OCI-LY1 (cell line): Measurements from ENCODE around the gene CHST8.

Experiments
- CTCF ChIP-seq: fragments of 200-600 bp; sonication (generic), shearing (Covaris generic); IDR thresholded peaks from 2 replicates; pipeline ENCODE4 v1.5.1; 2017; ENCODE audit warnings: mild to moderate bottlenecking, antibody characterized with exemption, low read length, moderate library complexity, mixed read lengths
- EZH2 ChIP-seq: fragments of 200-600 bp; sonication (generic), shearing (Covaris generic); IDR thresholded peaks from 2 replicates; pipeline ENCODE4 v1.8.0; 2017; ENCODE audit warnings: borderline replicate concordance, mixed run types, mild to moderate bottlenecking, antibody characterized with exemption, low read length, moderate library complexity, mixed read lengths

- TF ChIP-seq CTCF (no peak), EZH2 (no peak)
These were observed 162.7 kb downstream of the CHST8 start for GRCh38 chr19:33784432-33784831.
